HUES64 (cell line): ENCODE data around the gene ECSCR.

Experiments
- H3K27ac ChIP-seq: 2 replicates; pipeline ENCODE4 v1.7.0; 2013; ENCODE audit warnings: low read depth, low read length, inconsistent platforms
- H3K27me3 ChIP-seq: 2 replicates; pipeline ENCODE4 v1.6.1; 2013; ENCODE audit warnings: mild to moderate bottlenecking, low read length; ENCODE audit not compliant: insufficient read depth
- H3K36me3 ChIP-seq: 2 replicates; pipeline ENCODE4 v1.6.1; 2013; ENCODE audit warnings: mild to moderate bottlenecking, low read length; ENCODE audit not compliant: insufficient read depth
- H3K4me1 ChIP-seq: 2 replicates; pipeline ENCODE4 v1.6.1; 2013; ENCODE audit warnings: mild to moderate bottlenecking, low read length, moderate library complexity; ENCODE audit not compliant: insufficient read depth
- H3K4me3 ChIP-seq: 2 replicates; pipeline ENCODE4 v1.5.1; 2013; ENCODE audit warnings: mild to moderate bottlenecking, low read length, moderate library complexity
- H3K9ac ChIP-seq: 2 replicates; pipeline ENCODE4 v1.6.1; 2013; ENCODE audit warnings: mild to moderate bottlenecking, low read depth, low read length
- H3K9me3 ChIP-seq: 2 replicates; pipeline ENCODE4 v1.6.1; 2013; ENCODE audit warnings: low read depth, low read length; ENCODE audit not compliant: insufficient read depth
- WGBS: fragments of 150-250, 120-280 bp; methylation state at CpG from one replicate; pipeline ENCODE4 v1.1.7; 2013; ENCODE audit warnings: missing lambda C conversion rate; 5-methylcytosine and 5-hydroxymethylcytosine counted together

Gene ECSCR

GRCh38 chr5:139457241-139457640, 5.3 kb downstream of the ECSCR start:
- Histone ChIP-seq H3K4me1 (peaks cover 12% of the 10 kb centered on the region), H3K9me3 (no peaks in the 10 kb centered on the region), H3K9ac (no peak overlapping the region), H3K27ac (no peak overlapping the region), H3K4me3 (no peak overlapping the region), H3K36me3 (no peaks in the 10 kb centered on the region), H3K27me3 (no peaks in the 10 kb centered on the region)
- WGBS, result 93% methylated on average over 5 of the region's 5 CpGs

GRCh38 chr5:139456776-139457175, 5.8 kb downstream of the ECSCR start:
- Histone ChIP-seq H3K27me3 (no peaks in the 10 kb centered on the region), H3K27ac (no peak overlapping the region), H3K9ac (no peak overlapping the region), H3K4me1 (peaks cover 8% of the 10 kb centered on the region), H3K9me3 (no peaks in the 10 kb centered on the region), H3K36me3 (no peaks in the 10 kb centered on the region), H3K4me3 (no peak overlapping the region)
- WGBS, result 94% methylated on average over 12 of the region's 12 CpGs

- Histone ChIP-seq H3K9me3 (no peaks in the 10 kb centered on the region), H3K27me3 (no peaks in the 10 kb centered on the region), H3K9ac (no peak overlapping the region), H3K4me3 (no peak overlapping the region), H3K36me3 (no peaks in the 10 kb centered on the region), H3K27ac (no peak overlapping the region), H3K4me1 (0 out of 2 replicates have a peak, but pooled peaks cover 1% of the 10 kb centered on the region)
- WGBS, result 88% methylated on average over 11 of the region's 11 CpGs
These were observed 7.8 kb downstream of the ECSCR start for GRCh38 chr5:139454568-139455290.

- H3K9me3 ChIP-seq, result no peaks in the 10 kb centered on the region
- H3K36me3 ChIP-seq, result no peaks in the 10 kb centered on the region
- H3K27ac ChIP-seq, result no peak overlapping the region
- H3K4me1 ChIP-seq, result no peaks in the 10 kb centered on the region
- WGBS, result 88% methylated on average over 3 of the region's 3 CpGs
- no peaks in the 10 kb centered on the region for H3K27me3 ChIP-seq
- no peak overlapping the region for H3K9ac ChIP-seq
- no peak overlapping the region for H3K4me3 ChIP-seq
These were observed 8.6 kb downstream of the ECSCR start for GRCh38 chr5:139453683-139454567.

GRCh38 chr5:139451878-139452660, 10.5 kb downstream of the ECSCR start:
- 76% methylated on average over 3 of the region's 3 CpGs for WGBS
- no peaks in the 10 kb centered on the region for H3K4me1 ChIP-seq
- H3K9ac ChIP-seq, result no peak overlapping the region
- no peaks in the 10 kb centered on the region for H3K9me3 ChIP-seq
- H3K36me3 ChIP-seq, result no peaks in the 10 kb centered on the region
- H3K27ac ChIP-seq, result no peak overlapping the region
- no peak overlapping the region for H3K4me3 ChIP-seq
- no peaks in the 10 kb centered on the region for H3K27me3 ChIP-seq

- WGBS, result 88% methylated on average over 2 of the region's 2 CpGs
- H3K4me1 ChIP-seq, result no peaks in the 10 kb centered on the region
These were observed 11.4 kb downstream of the ECSCR start for GRCh38 chr5:139451176-139451575.

GRCh38 chr5:139446956-139447779, 15.4 kb downstream of the ECSCR start:
- Histone ChIP-seq H3K27me3 (no peaks in the 10 kb centered on the region), H3K4me1 (no peaks in the 10 kb centered on the region; the same call in 1 of the 2 replicates), H3K27ac (no peak overlapping the region), H3K36me3 (no peaks in the 10 kb centered on the region), H3K9me3 (no peaks in the 10 kb centered on the region), H3K4me3 (no peak overlapping the region), H3K9ac (no peak overlapping the region)
- 93% methylated on average over 5 of the region's 5 CpGs for WGBS

More at GRCh38 chr5:139451176-139451575, 11.4 kb downstream of the ECSCR start:
- H3K36me3 ChIP-seq, result no peaks in the 10 kb centered on the region
- H3K27ac ChIP-seq, result no peak overlapping the region
- H3K27me3 ChIP-seq, result no peaks in the 10 kb centered on the region
- H3K9me3 ChIP-seq, result no peaks in the 10 kb centered on the region
- no peak overlapping the region for H3K9ac ChIP-seq
- no peak overlapping the region for H3K4me3 ChIP-seq

GRCh38 chr5:139445325-139446170, 17.0 kb downstream of the ECSCR start:
- 78% methylated on average over 7 of the region's 7 CpGs for WGBS
- Histone ChIP-seq H3K27ac (no peak overlapping the region), H3K9ac (no peak overlapping the region), H3K27me3 (no peaks in the 10 kb centered on the region), H3K9me3 (no peaks in the 10 kb centered on the region), H3K36me3 (no peaks in the 10 kb centered on the region), H3K4me3 (no peak overlapping the region), H3K4me1 (no peaks in the 10 kb centered on the region; the same call in 1 of the 2 replicates)

GRCh38 chr5:139443831-139444453, 18.6 kb downstream of the ECSCR start:
- WGBS, result 77% methylated on average over 4 of the region's 4 CpGs
- Histone ChIP-seq H3K9ac (no peak overlapping the region), H3K27ac (no peak overlapping the region)

More at GRCh38 chr5:139443831-139444453, 18.6 kb downstream of the ECSCR start:
- Histone ChIP-seq H3K9me3 (no peaks in the 10 kb centered on the region), H3K4me1 (no peaks in the 10 kb centered on the region; the same call in 1 of the 2 replicates), H3K27me3 (no peaks in the 10 kb centered on the region), H3K36me3 (no peaks in the 10 kb centered on the region), H3K4me3 (no peak overlapping the region)
